Stomach (tissue), 9 donors: ENCODE measurements around the gene CCDC97. TPM values are rescaled to one million over a fixed set of nuclear protein-coding genes. Genes with fewer than 3 reads are reported as not detected.

Experiments used
- DNase-seq, 2 donors: peaks; one replicate each; pipeline versions ENCODE4 v3.0.0 to v3.0.0-alpha.2; 2013 to 2019
- H3K27ac ChIP-seq, 5 donors: fragments of 200-600 bp in 4 of 5; sonication (generic) in 4 of 5; one replicate each; pipeline ENCODE4 v1.5.1; 2013 to 2019; ENCODE audit warnings: mild to moderate bottlenecking in 1 of 5, moderate library complexity in 1 of 5
- H3K27me3 ChIP-seq, 3 donors: fragments of 200-600 bp; sonication (generic); one replicate each; pipeline ENCODE4 v1.5.1; 2017 to 2019; ENCODE audit warnings: mixed run types in 1 of 3
- H3K36me3 ChIP-seq, 4 donors: fragments of 200-600 bp; sonication (generic); 1 replicate in 3 of 4; 2 replicates in 1 of 4; pipeline ENCODE4 v1.5.1; 2016 to 2019
- H3K4me1 ChIP-seq, 4 donors: fragments of 200-600 bp; sonication (generic); one replicate each; pipeline ENCODE4 v1.5.1; 2016 to 2019
- H3K4me3 ChIP-seq, 4 donors: fragments of 200-600 bp; sonication (generic) in 3 of 4; one replicate each; pipeline ENCODE4 v1.5.1; 2016 to 2019; ENCODE audit warnings: mild to moderate bottlenecking in 1 of 4
- H3K9me3 ChIP-seq, 4 donors: fragments of 200-600 bp; sonication (generic); one replicate each; pipeline ENCODE4 v1.5.1; 2016 to 2019
- EP300 ChIP-seq: sonication (generic); formaldehyde crosslinking; IDR thresholded peaks from one replicate; pipeline ENCODE4 v1.6.1; 2017; ENCODE audit warnings: antibody characterized with exemption
- POLR2A ChIP-seq, 4 donors: fragments of 450-650 bp; IDR thresholded peaks; one replicate each; pipeline ENCODE4 v1.6.1; 2016; ENCODE audit warnings: antibody characterized with exemption in 4 of 4, control low read depth in 2 of 4, mild to moderate bottlenecking in 1 of 4, moderate library complexity in 1 of 4
- POLR2AphosphoS5 ChIP-seq, 3 donors: sonication (generic); formaldehyde crosslinking; IDR thresholded peaks; one replicate each; pipeline ENCODE4 v1.6.1; 2016; ENCODE audit warnings: antibody characterized with exemption in 3 of 3
- WGBS, 5 donors: extraction: QIAGEN DNeasy Blood & Tissue Kit in 3 of 5; methylation state at CpG; one replicate each; pipeline versions ENCODE4 v1.1.5 to v1.1.7; 2013 to 2018; 5-methylcytosine and 5-hydroxymethylcytosine counted together
- intact Hi-C: fragments of 100-400 bp; cut with DNase I; formaldehyde crosslinking; loops from one replicate; pipeline ENCODE4 v1.15.1; 2023; ENCODE audit warnings: low total_unique reads
- polyA plus RNA-seq, 3 donors: library from polyadenylated mRNA; stranded (reverse); fragments of 200-250 nt; gene quantifications; one replicate each; pipeline ENCODE4 v1.2.3, GENCODE V29; 2013
- total RNA-seq, 5 donors: library from RNA; depleted of rRNA; stranded (reverse); fragments of >200 nt; gene quantifications; one replicate each; pipeline versions ENCODE4 v1.1.0 to v1.2.3, GENCODE V29; 2014 to 2016
- TF ChIP-seq, protein P1 (sequence below), 7 experiments: fragments of 450-650 bp in 4 of 7; fragments of 200-600 bp in 3 of 7; sonication (generic) in 3 of 7; IDR thresholded peaks; one replicate each; pipeline ENCODE4 v1.5.1; 2016 to 2019; ENCODE audit warnings: antibody characterized with exemption in 7 of 7, control low read depth in 2 of 7, mild to moderate bottlenecking in 1 of 7
- donor health status: healthy with polysubstance abuse.
- donor health status: Bipolar disorder and iron deficiency.
- donor health status: healthy.

Gene CCDC97
- total and polyA plus RNA-seq, 8 donors = 2.2 to 62.6 (median 13.3) TPM

GRCh38 chr19:41303954-41304353, 6.0 kb upstream of the CCDC97 start:
- H3K9me3 ChIP-seq = no peaks in the 10 kb centered on the region
- H3K4me3 ChIP-seq = peak overlapping the region in 1 of 4 donors; percentile 17
- intact Hi-C loops = no loop called here
- H3K27ac ChIP-seq = peak overlapping the region; percentile 12 to 98 (median 40)
- H3K4me1 ChIP-seq = peaks cover 30 to 86% (median 41%) of the 10 kb centered on the region in 4 donors
- 81 to 91% (median 88%) methylated on average over 10 to 14 of the region's 14 CpGs for WGBS, 5 donors
- no peak for DNase-seq
- TF ChIP-seq POLR2A (IDR thresholded peaks at IDR 0.05) (no peak), EP300 (no peak), POLR2AphosphoS5 (IDR thresholded peaks at IDR 0.05) (no peak)
- TF ChIP-seq, protein P1, sequence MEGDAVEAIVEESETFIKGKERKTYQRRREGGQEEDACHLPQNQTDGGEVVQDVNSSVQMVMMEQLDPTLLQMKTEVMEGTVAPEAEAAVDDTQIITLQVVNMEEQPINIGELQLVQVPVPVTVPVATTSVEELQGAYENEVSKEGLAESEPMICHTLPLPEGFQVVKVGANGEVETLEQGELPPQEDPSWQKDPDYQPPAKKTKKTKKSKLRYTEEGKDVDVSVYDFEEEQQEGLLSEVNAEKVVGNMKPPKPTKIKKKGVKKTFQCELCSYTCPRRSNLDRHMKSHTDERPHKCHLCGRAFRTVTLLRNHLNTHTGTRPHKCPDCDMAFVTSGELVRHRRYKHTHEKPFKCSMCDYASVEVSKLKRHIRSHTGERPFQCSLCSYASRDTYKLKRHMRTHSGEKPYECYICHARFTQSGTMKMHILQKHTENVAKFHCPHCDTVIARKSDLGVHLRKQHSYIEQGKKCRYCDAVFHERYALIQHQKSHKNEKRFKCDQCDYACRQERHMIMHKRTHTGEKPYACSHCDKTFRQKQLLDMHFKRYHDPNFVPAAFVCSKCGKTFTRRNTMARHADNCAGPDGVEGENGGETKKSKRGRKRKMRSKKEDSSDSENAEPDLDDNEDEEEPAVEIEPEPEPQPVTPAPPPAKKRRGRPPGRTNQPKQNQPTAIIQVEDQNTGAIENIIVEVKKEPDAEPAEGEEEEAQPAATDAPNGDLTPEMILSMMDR (IDR thresholded peaks at IDR 0.05) = no peak
- peaks cover 65 to 88% (median 85%) of the 10 kb centered on the region in 4 donors for H3K36me3 ChIP-seq
- H3K27me3 ChIP-seq = no peaks in the 10 kb centered on the region

GRCh38 chr19:41304706-41305483, 5.1 kb upstream of the CCDC97 start:
- DNase-seq = no peak
- intact Hi-C loops = loop anchor here (5.0 kb wide), 1 partner anchor 103 kb away; no protein-coding TSS in a partner anchor
- Histone ChIP-seq H3K4me3 (no peak overlapping the region), H3K4me1 (peaks cover 25 to 82% (median 38%) of the 10 kb centered on the region in 4 donors), H3K27ac (peak overlapping the region in 4 of 5 donors; percentile 13 to 98 (median 94)), H3K9me3 (no peaks in the 10 kb centered on the region), H3K27me3 (no peaks in the 10 kb centered on the region), H3K36me3 (peaks cover 65 to 80% (median 78%) of the 10 kb centered on the region in 4 donors)
- 64 to 85% (median 76%) methylated on average over 4 of the region's 4 CpGs for WGBS, 5 donors
- TF ChIP-seq POLR2AphosphoS5 (IDR thresholded peaks at IDR 0.05) (no peak), POLR2A (IDR thresholded peaks at IDR 0.05) (no peak), EP300 (no peak)
- TF ChIP-seq, protein P1 (IDR thresholded peaks at IDR 0.05) = no peak

DNA sequence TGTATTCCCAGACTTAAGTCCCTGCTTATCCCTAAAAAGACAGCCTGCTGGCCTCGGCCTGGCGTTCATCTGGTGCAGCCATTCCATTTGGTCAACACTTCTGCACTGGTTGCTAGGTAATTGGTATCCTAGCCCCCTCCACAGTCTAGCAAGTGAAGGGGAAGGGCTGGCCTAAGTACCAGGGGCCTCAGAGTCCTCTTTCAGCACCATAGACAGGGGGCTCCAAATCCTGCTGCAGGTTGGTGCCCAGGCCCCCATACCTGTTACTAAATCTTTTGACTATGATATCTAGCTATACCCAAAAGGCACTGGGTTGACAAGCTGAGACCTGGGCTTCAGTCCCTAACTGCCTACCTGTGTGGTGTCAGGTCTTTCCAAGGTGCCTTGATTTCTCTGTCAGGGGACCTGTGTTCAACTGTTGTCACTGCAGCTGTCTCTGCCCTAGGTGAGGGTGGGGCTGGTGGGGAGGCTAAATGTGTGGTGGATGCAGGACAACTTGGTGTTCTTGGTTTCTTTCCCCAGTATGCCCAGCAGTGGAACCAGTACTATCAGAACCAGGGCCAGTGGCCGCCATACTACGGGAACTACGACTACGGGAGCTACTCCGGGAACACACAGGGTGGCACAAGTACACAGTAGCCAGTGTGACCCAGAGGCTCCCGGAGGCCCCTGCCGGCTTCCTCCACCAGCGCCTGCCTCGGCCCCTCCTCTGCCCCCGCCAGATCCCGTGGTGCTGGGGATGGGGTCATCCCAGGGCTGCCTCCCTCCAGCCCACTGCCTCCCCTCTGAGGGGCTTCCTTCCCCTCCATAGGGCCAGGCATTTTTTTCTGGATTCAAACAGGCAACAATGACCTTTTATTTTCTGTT, 3.8 kb upstream of the CCDC97 start:
- H3K9me3 ChIP-seq = no peaks in the 10 kb centered on the region
- peak overlapping the region; percentile 28 to 98 (median 94) for H3K27ac ChIP-seq
- H3K4me1 ChIP-seq = peaks cover 29 to 77% (median 35%) of the 10 kb centered on the region in 4 donors
- no peak for DNase-seq
- peaks cover 52 to 67% (median 66%) of the 10 kb centered on the region in 4 donors for H3K36me3 ChIP-seq
- TF ChIP-seq POLR2A (IDR thresholded peaks at IDR 0.05) = no peak
- TF ChIP-seq EP300 = no peak
- TF ChIP-seq POLR2AphosphoS5 (IDR thresholded peaks at IDR 0.05) = no peak
- TF ChIP-seq, protein P1 (IDR thresholded peaks at IDR 0.05) = no peak
- intact Hi-C loops = loop anchor here (5.0 kb wide), 1 partner anchor 104 kb away; no protein-coding TSS in a partner anchor
- 65 to 79% (median 78%) methylated on average over 12 to 13 of the region's 13 CpGs for WGBS, 5 donors
- no peaks in the 10 kb centered on the region for H3K27me3 ChIP-seq
- H3K4me3 ChIP-seq = no peak overlapping the region
